Measurements from ENCODE around the gene TACC2. TPM values are rescaled to one million over a fixed set of nuclear protein-coding genes. Genes with fewer than 3 reads are reported as not detected.
A peak's percentile ranks its signal among the peaks of the same experiment; 100 is the strongest.

The TACC2 gene
- total and polyA plus RNA-seq, 2 experiments from 2014 or later = 4.3 to 16.7 TPM

- no peaks in the 10 kb centered on the region for H3K9me3 ChIP-seq (ENCODE audit: low read depth)
- in situ Hi-C loops (cut with MboI) = no loop called here
- H3K27me3 ChIP-seq (replicated peaks; ENCODE audit: insufficient read depth) = peaks cover 39% of the 10 kb centered on the region
- H3K79me2 ChIP-seq (ENCODE audit: insufficient read depth) = no peaks in the 10 kb centered on the region
- H3K4me1 ChIP-seq (ENCODE audit: insufficient read depth) = no peaks in the 10 kb centered on the region
- DNase-seq = no peak
- no peak overlapping the region for H3K9ac ChIP-seq
- no peaks in the 10 kb centered on the region for H4K20me1 ChIP-seq (ENCODE audit: insufficient read depth)
- no peaks in the 10 kb centered on the region for H3F3A ChIP-seq (ENCODE audit: insufficient read depth)
- H3K36me3 ChIP-seq (ENCODE audit: low read depth) = no peaks in the 10 kb centered on the region
- TF ChIP-seq EZH2phosphoT487 (IDR thresholded peaks at IDR 0.05; ENCODE audit: insufficient read depth, low read depth) (no peak), EZH2 (IDR thresholded peaks at IDR 0.05; ENCODE audit: insufficient read depth, poor library complexity, severe bottlenecking) (no peak)
- H3K27ac ChIP-seq = no peak overlapping the region
- no peaks in the 10 kb centered on the region for H3K9me2 ChIP-seq (ENCODE audit: insufficient read depth)
- no peak overlapping the region for H2AFZ ChIP-seq
- no peak overlapping the region for H3K4me2 ChIP-seq (ENCODE audit: unreplicated experiment)
- WGBS, 2 experiments (ENCODE audit: low coverage in 1 of 2, low lambda C conversion rate in 2 of 2, missing lambda C conversion rate in 2 of 2) = 95 to 97% methylated on average over 1 of the region's 1 CpG
- H3K4me3 ChIP-seq = no peak overlapping the region
Measured at GRCh38 chr10:122042836-122043235, 53.9 kb downstream of the TACC2 start.

GRCh38 chr10:122044045-122044661 is 55.2 kb downstream of the TACC2 start:
- Histone ChIP-seq H3F3A (ENCODE audit: insufficient read depth) (no peaks in the 10 kb centered on the region), H3K36me3 (ENCODE audit: low read depth) (no peaks in the 10 kb centered on the region), H3K9me3 (ENCODE audit: low read depth) (no peaks in the 10 kb centered on the region), H3K9ac (no peak overlapping the region), H3K9me2 (ENCODE audit: insufficient read depth) (no peaks in the 10 kb centered on the region), H3K27me3 (replicated peaks; ENCODE audit: insufficient read depth) (peaks cover 36% of the 10 kb centered on the region), H3K4me2 (ENCODE audit: unreplicated experiment) (no peak overlapping the region), H3K4me3 (no peak overlapping the region), H3K27ac (no peak overlapping the region), H3K79me2 (ENCODE audit: insufficient read depth) (no peaks in the 10 kb centered on the region), H2AFZ (no peak overlapping the region), H3K4me1 (ENCODE audit: insufficient read depth) (no peaks in the 10 kb centered on the region), H4K20me1 (ENCODE audit: insufficient read depth) (no peaks in the 10 kb centered on the region)
- TF ChIP-seq EZH2phosphoT487 (IDR thresholded peaks at IDR 0.05; ENCODE audit: insufficient read depth, low read depth) (no peak), EZH2 (IDR thresholded peaks at IDR 0.05; ENCODE audit: insufficient read depth, poor library complexity, severe bottlenecking) (no peak)
- peak; percentile 18 for DNase-seq
- WGBS, 2 experiments (ENCODE audit: low coverage in 1 of 2, low lambda C conversion rate in 2 of 2, missing lambda C conversion rate in 2 of 2) = 43 to 48% methylated on average over 13 of the region's 13 CpGs
- in situ Hi-C loops (cut with MboI) = no loop called here

GRCh38 chr10:122044713-122045112 is 55.8 kb downstream of the TACC2 start:
- Histone ChIP-seq H3F3A (ENCODE audit: insufficient read depth) (no peaks in the 10 kb centered on the region), H3K4me2 (ENCODE audit: unreplicated experiment) (no peak overlapping the region), H2AFZ (no peak overlapping the region), H3K36me3 (ENCODE audit: low read depth) (no peaks in the 10 kb centered on the region), H3K9ac (no peak overlapping the region), H3K27me3 (replicated peaks; ENCODE audit: insufficient read depth) (peaks cover 31% of the 10 kb centered on the region), H3K27ac (no peak overlapping the region), H3K79me2 (ENCODE audit: insufficient read depth) (no peaks in the 10 kb centered on the region), H3K4me3 (no peak overlapping the region), H3K9me2 (ENCODE audit: insufficient read depth) (no peaks in the 10 kb centered on the region), H3K9me3 (ENCODE audit: low read depth) (no peaks in the 10 kb centered on the region), H3K4me1 (ENCODE audit: insufficient read depth) (no peaks in the 10 kb centered on the region), H4K20me1 (ENCODE audit: insufficient read depth) (no peaks in the 10 kb centered on the region)
- peak; percentile 41 for DNase-seq
- 14 to 17% methylated on average over 9 of the region's 9 CpGs for WGBS, 2 experiments (ENCODE audit: low coverage in 1 of 2, low lambda C conversion rate in 2 of 2, missing lambda C conversion rate in 2 of 2)
- TF ChIP-seq EZH2 (IDR thresholded peaks at IDR 0.05; ENCODE audit: insufficient read depth, poor library complexity, severe bottlenecking) (no peak), EZH2phosphoT487 (IDR thresholded peaks at IDR 0.05; ENCODE audit: insufficient read depth, low read depth) (no peak)
- in situ Hi-C loops (cut with MboI) = no loop called here

DNA sequence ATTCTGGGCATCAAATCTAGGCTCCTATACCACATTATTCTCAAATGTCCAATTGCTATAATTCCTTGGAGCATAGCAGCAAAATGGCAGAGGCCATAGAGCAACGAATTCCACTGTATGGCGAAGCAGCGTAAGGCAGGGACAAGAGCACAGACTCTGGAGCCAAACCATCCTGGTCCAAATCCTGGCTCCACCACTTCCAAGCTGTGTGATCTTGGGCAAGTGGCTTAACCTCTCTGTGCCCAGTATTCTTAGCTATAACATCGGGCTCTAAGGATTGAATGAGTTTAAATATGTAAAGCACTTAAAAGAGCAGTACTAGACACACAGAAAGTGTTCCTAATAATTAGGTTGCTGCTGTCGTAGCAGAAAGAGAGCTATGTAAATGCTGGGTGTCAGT is 56.2 kb downstream of the TACC2 start:
- Histone ChIP-seq H2AFZ (no peak overlapping the region), H3K79me2 (ENCODE audit: insufficient read depth) (no peaks in the 10 kb centered on the region), H4K20me1 (ENCODE audit: insufficient read depth) (no peaks in the 10 kb centered on the region), H3K4me1 (ENCODE audit: insufficient read depth) (no peaks in the 10 kb centered on the region), H3K4me2 (ENCODE audit: unreplicated experiment) (no peak overlapping the region), H3K9me2 (ENCODE audit: insufficient read depth) (no peaks in the 10 kb centered on the region), H3K27me3 (replicated peaks; ENCODE audit: insufficient read depth) (peaks cover 26% of the 10 kb centered on the region), H3K9me3 (ENCODE audit: low read depth) (no peaks in the 10 kb centered on the region), H3K4me3 (no peak overlapping the region), H3F3A (ENCODE audit: insufficient read depth) (no peaks in the 10 kb centered on the region), H3K27ac (no peak overlapping the region), H3K9ac (no peak overlapping the region), H3K36me3 (ENCODE audit: low read depth) (no peaks in the 10 kb centered on the region)
- no peak for DNase-seq
- WGBS, 2 experiments (ENCODE audit: low coverage in 1 of 2, low lambda C conversion rate in 2 of 2, missing lambda C conversion rate in 2 of 2) = 80 to 82% methylated on average over 5 of the region's 5 CpGs
- in situ Hi-C loops (cut with MboI) = no loop called here
- TF ChIP-seq EZH2phosphoT487 (IDR thresholded peaks at IDR 0.05; ENCODE audit: insufficient read depth, low read depth) (no peak), EZH2 (IDR thresholded peaks at IDR 0.05; ENCODE audit: insufficient read depth, poor library complexity, severe bottlenecking) (no peak)
